Measurements from ENCODE around the gene CSTF1. TPM values are rescaled to one million over a fixed set of nuclear protein-coding genes. Genes with fewer than 3 reads are reported as not detected.

Gene CSTF1
- total RNA-seq, 1 donor from 2014 or later, result 36.8 TPM

GRCh38 chr20:56420940-56421688, 28.7 kb downstream of the CSTF1 start:
- DNase-seq (ENCODE audit: low spot score in 2 of 2, unreplicated experiment in 2 of 2), result no peak
- no peak overlapping the region for H3K4me3 Mint-ChIP-seq
- peaks cover 2% of the 10 kb centered on the region for H3K36me3 Mint-ChIP-seq
- TF ChIP-seq CTCF (IDR thresholded peaks at IDR 0.05; ENCODE audit: unreplicated experiment), result no peak
- H3K4me1 Mint-ChIP-seq, result peaks cover 6% of the 10 kb centered on the region
- H3K27ac Mint-ChIP-seq, result no peak overlapping the region
- H3K9me3 Mint-ChIP-seq, result no peaks in the 10 kb centered on the region
- no peaks in the 10 kb centered on the region for H3K27me3 Mint-ChIP-seq (ENCODE audit: low read depth)

DNA sequence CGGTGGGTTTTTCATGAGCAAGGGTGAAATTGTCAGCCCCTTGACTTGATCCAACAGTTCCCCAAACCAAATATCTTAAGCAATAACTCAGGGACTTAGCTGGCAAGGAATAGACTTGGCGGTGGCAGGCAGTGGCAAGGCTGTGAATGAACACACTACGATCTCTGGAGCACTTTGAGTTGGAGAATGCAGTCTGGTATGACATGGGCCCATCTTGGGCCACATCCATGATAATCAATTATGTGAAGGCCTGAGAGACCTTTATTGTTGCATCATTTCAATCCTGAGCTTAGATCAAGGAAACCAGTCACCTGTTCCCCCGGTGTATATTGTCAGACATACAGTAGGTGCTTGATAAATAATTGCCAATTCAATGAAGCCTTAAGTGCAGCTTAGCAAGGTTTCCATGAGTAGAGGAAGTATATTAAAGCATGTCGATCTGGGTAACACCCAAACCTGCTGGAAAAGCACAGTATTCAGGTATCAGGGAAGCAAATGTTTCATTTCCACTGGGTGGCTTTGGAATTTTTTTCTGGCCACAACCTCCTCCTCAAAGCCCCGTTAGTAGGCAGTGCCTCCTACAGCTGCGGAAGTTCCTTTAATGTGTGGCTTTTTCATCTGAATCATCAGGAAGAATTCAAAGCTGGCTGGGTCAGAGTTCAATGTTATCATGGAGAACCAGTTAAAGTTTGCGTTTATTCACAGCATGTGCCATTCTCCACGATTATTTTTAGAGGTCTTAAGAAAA, 29.8 kb downstream of the CSTF1 start:
- Mint-ChIP-seq H3K36me3 (peaks cover 1% of the 10 kb centered on the region), H3K27ac (peak overlapping the region; percentile 75), H3K27me3 (ENCODE audit: low read depth) (no peaks in the 10 kb centered on the region), H3K9me3 (no peaks in the 10 kb centered on the region), H3K4me1 (peaks cover 6% of the 10 kb centered on the region), H3K4me3 (no peak overlapping the region)
- no peak for TF ChIP-seq CTCF (IDR thresholded peaks at IDR 0.05; ENCODE audit: unreplicated experiment)
- DNase-seq (ENCODE audit: low spot score in 2 of 2, unreplicated experiment in 2 of 2), result no peak

DNA sequence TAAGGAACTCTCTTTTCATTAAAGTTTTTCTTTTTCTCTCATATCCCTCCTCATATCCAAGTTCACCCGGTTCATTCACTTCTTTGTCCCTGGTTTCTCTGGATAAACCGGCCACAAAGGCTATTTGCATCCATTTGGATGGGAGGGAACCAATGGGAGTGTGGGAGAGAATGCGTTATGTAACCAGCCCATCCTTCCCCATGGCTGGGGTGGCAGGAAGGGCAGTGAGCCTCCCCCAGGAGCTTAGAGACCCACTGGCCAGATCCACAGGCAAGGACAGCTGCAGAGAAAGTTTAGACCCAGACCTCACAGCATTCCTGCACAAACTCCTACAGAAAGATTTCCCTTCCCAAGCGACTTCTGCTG, 30.4 kb downstream of the CSTF1 start:
- Mint-ChIP-seq H3K27me3 (ENCODE audit: low read depth) (no peaks in the 10 kb centered on the region), H3K9me3 (no peaks in the 10 kb centered on the region), H3K27ac (peak overlapping the region; percentile 75), H3K36me3 (no peaks in the 10 kb centered on the region), H3K4me1 (peaks cover 6% of the 10 kb centered on the region), H3K4me3 (no peak overlapping the region)
- TF ChIP-seq CTCF (IDR thresholded peaks at IDR 0.05; ENCODE audit: unreplicated experiment), result no peak
- no peak for DNase-seq (ENCODE audit: low spot score in 2 of 2, unreplicated experiment in 2 of 2)

GRCh38 chr20:56423211-56423610, 30.8 kb downstream of the CSTF1 start:
- Mint-ChIP-seq H3K4me3 (no peak overlapping the region), H3K27me3 (ENCODE audit: low read depth) (no peaks in the 10 kb centered on the region)
- no peak for TF ChIP-seq CTCF (IDR thresholded peaks at IDR 0.05; ENCODE audit: unreplicated experiment)

DNA sequence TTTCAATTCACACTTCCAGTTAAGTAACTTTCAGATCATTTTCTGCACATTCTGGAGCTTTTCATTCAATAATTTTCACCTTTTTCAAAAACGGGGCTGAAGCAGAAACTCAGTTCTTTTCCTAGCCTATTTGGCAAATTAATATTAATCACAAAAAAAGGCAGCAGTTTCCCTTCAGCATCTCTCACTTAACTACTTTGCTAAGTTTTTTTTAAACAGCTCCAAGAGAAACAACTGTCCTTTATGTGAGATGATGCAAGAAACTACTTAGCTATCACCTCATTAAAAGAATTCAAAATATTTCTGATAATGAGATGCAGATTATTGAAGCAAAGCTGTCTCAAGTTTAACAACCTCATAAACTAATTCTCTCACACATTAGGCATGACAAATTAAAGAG, 31.4 kb downstream of the CSTF1 start:
- peaks cover 6% of the 10 kb centered on the region for H3K4me1 Mint-ChIP-seq
- H3K9me3 Mint-ChIP-seq, result no peaks in the 10 kb centered on the region
- no peak overlapping the region for H3K27ac Mint-ChIP-seq
- H3K4me3 Mint-ChIP-seq, result no peak overlapping the region
- no peaks in the 10 kb centered on the region for H3K27me3 Mint-ChIP-seq (ENCODE audit: low read depth)
- no peaks in the 10 kb centered on the region for H3K36me3 Mint-ChIP-seq
- TF ChIP-seq CTCF (IDR thresholded peaks at IDR 0.05; ENCODE audit: unreplicated experiment), result no peak
- DNase-seq (ENCODE audit: low spot score in 2 of 2, unreplicated experiment in 2 of 2), result no peak

More at GRCh38 chr20:56423211-56423610, 30.8 kb downstream of the CSTF1 start:
- Mint-ChIP-seq H3K4me1 (peaks cover 6% of the 10 kb centered on the region), H3K9me3 (no peaks in the 10 kb centered on the region), H3K36me3 (no peaks in the 10 kb centered on the region), H3K27ac (no peak overlapping the region)
- no peak for DNase-seq (ENCODE audit: low spot score in 2 of 2, unreplicated experiment in 2 of 2)

Data from mesothelial cell of epicardium (in vitro differentiated cells).